HepG2 (cell line): ENCODE measurements around the gene CST5. TPM values are rescaled to one million over a fixed set of nuclear protein-coding genes. Genes with fewer than 3 reads are reported as not detected.
A peak's percentile ranks its signal among the peaks of the same experiment; 100 is the strongest.

Experiments used
- CAMTA2 ChIP-seq: sonication (generic); formaldehyde crosslinking; IDR thresholded peaks from 2 replicates; pipeline ENCODE4 v1.4.0; 2020; ENCODE audit warnings: mild to moderate bottlenecking, missing genetic modification reagents, borderline replicate concordance
- HMG20A ChIP-seq: IDR thresholded peaks from 2 replicates; pipeline ENCODE4 v1.6.1; 2016; ENCODE audit warnings: borderline replicate concordance
- HNRNPL ChIP-seq: fragments of 200-400 bp; formaldehyde crosslinking; IDR thresholded peaks from 2 replicates; pipeline ENCODE4 v1.6.1; 2017; ENCODE audit warnings: mild to moderate bottlenecking, low read depth, low read length
- KAT8 ChIP-seq: IDR thresholded peaks from 2 replicates; pipeline ENCODE4 v1.6.1; 2016; ENCODE audit warnings: missing genetic modification reagents, missing compliant biosample characterization
- MATR3 ChIP-seq: sonication (generic); formaldehyde crosslinking; IDR thresholded peaks from 2 replicates; pipeline ENCODE4 v1.4.0; 2020; ENCODE audit warnings: missing genetic modification reagents
- NCOA2 ChIP-seq: sonication (generic); formaldehyde crosslinking; IDR thresholded peaks from 2 replicates; pipeline ENCODE4 v1.8.0; 2022; ENCODE audit warnings: inconsistent platforms
- NFYC ChIP-seq: IDR thresholded peaks from 2 replicates; pipeline ENCODE4 v1.6.1; 2016; ENCODE audit warnings: missing genetic modification reagents, missing compliant biosample characterization
- NR2F1 ChIP-seq, 2 experiments: fragments of 450-650 bp in 1 of 2; formaldehyde crosslinking in 1 of 2; IDR thresholded peaks; 2 replicates each; pipeline versions ENCODE4 v1.5.0 to v1.6.1; 2016 to 2020; ENCODE audit warnings: mild to moderate bottlenecking in 1 of 2, missing compliant biosample characterization in 1 of 2, missing genetic modification reagents in 1 of 2, moderate library complexity in 1 of 2
- PLRG1 ChIP-seq: fragments of 450-650 bp; conservative IDR thresholded peaks from 2 replicates; pipeline ENCODE4 v1.6.1; 2016
- PTBP1 ChIP-seq: fragments of 200-400 bp; formaldehyde crosslinking; IDR thresholded peaks from 2 replicates; pipeline ENCODE4 v1.6.1; 2018; ENCODE audit warnings: low read length, low read depth; ENCODE audit not compliant: poor library complexity, severe bottlenecking
- RNF2 ChIP-seq: fragments of 450-650 bp; conservative IDR thresholded peaks from 2 replicates; pipeline ENCODE4 v1.6.1; 2016; ENCODE audit warnings: low read depth
- SIX4 ChIP-seq: sonication (generic); formaldehyde crosslinking; IDR thresholded peaks from 2 replicates; pipeline ENCODE4 v1.4.0; 2020; ENCODE audit warnings: missing genetic modification reagents
- YY1 ChIP-seq: IDR thresholded peaks from 2 replicates; pipeline ENCODE4 v1.6.1; 2011; ENCODE audit warnings: low read length, low read depth, moderate library complexity, mild to moderate bottlenecking; ENCODE audit not compliant: insufficient read depth, insufficient replicate concordance
- ZFAT ChIP-seq: sonication (generic); formaldehyde crosslinking; conservative IDR thresholded peaks from 2 replicates; pipeline ENCODE4 v1.8.1; 2023; ENCODE audit warnings: missing genetic modification reagents, inconsistent platforms
- ZNF367 ChIP-seq: sonication (generic); formaldehyde crosslinking; IDR thresholded peaks from 2 replicates; pipeline ENCODE4 v1.4.0; 2020; ENCODE audit warnings: missing genetic modification reagents, borderline replicate concordance
- ZNF382 ChIP-seq: sonication (generic); formaldehyde crosslinking; IDR thresholded peaks from 2 replicates; pipeline ENCODE4 v1.5.0; 2020; ENCODE audit warnings: missing genetic modification reagents, mild to moderate bottlenecking, borderline replicate concordance
- ZNF432 ChIP-seq: sonication (generic); formaldehyde crosslinking; IDR thresholded peaks from 2 replicates; pipeline ENCODE4 v1.5.0; 2020; ENCODE audit warnings: missing genetic modification reagents, mild to moderate bottlenecking, borderline replicate concordance
- ZNF614 ChIP-seq: IDR thresholded peaks from 2 replicates; pipeline ENCODE4 v1.6.1; 2018; ENCODE audit warnings: missing biosample characterization, missing genetic modification reagents, inconsistent platforms, borderline replicate concordance
- ZNF766 ChIP-seq: sonication (generic); formaldehyde crosslinking; IDR thresholded peaks from 2 replicates; pipeline ENCODE4 v1.5.0; 2020; ENCODE audit warnings: missing genetic modification reagents, borderline replicate concordance
- ZNF775 ChIP-seq: sonication (generic); formaldehyde crosslinking; IDR thresholded peaks from 2 replicates; pipeline ENCODE4 v1.4.0; 2020; ENCODE audit warnings: missing genetic modification reagents, mild to moderate bottlenecking, moderate library complexity, borderline replicate concordance
- ZNF780A ChIP-seq: sonication (generic); formaldehyde crosslinking; IDR thresholded peaks from 2 replicates; pipeline ENCODE4 v1.8.0; 2022; ENCODE audit warnings: mild to moderate bottlenecking, missing genetic modification reagents, moderate library complexity
- polyA plus RNA-seq, 8 experiments: library from polyadenylated mRNA; depleted of rRNA in 3 of 8; stranded (reverse) in 7 of 8; unstranded in 1 of 8; fragments of >200 nt; fragmentation: Illumina TruSeq in 4 of 8; extraction: Trizol in 4 of 8; gene quantifications; 2 replicates each; pipeline versions ENCODE4 v1.2.1 to v1.2.3, GENCODE V29; 2011 to 2016; ENCODE audit warnings: low read depth in 4 of 8, missing spikeins in 1 of 8, mixed read lengths in 1 of 8; ENCODE audit not compliant: insufficient read depth in 1 of 8
- total RNA-seq, 5 experiments: library from RNA; depleted of rRNA; stranded (reverse); fragments of >200 nt; fragmentation: Illumina TruSeq; extraction: Trizol; gene quantifications; 2 replicates each; pipeline ENCODE4 v1.2.3, GENCODE V29; 2016; ENCODE audit warnings: low read depth in 1 of 5
- TF ChIP-seq, protein P1 (sequence below): sonication (generic); formaldehyde crosslinking; IDR thresholded peaks from 2 replicates; pipeline ENCODE4 v1.4.0; 2020; ENCODE audit warnings: missing genetic modification reagents; ENCODE audit errors: not compliant biosample characterization
- TF ChIP-seq, protein P2 (sequence below): sonication (generic); formaldehyde crosslinking; IDR thresholded peaks from 2 replicates; pipeline ENCODE4 v1.4.0; 2020; ENCODE audit warnings: missing genetic modification reagents
- TF ChIP-seq, protein P3 (sequence below): sonication (generic); formaldehyde crosslinking; IDR thresholded peaks from 2 replicates; pipeline ENCODE4 v1.5.0; 2020; ENCODE audit warnings: missing genetic modification reagents
- TF ChIP-seq, protein P4 (sequence below): IDR thresholded peaks from 2 replicates; pipeline ENCODE4 v1.6.1; 2016; ENCODE audit warnings: mild to moderate bottlenecking, missing biosample characterization, missing genetic modification reagents

CST5 gene
- total and polyA plus RNA-seq, 2 of the 13 experiments (the other 11 are each of a cell fraction or from before 2014, with no cell fraction given), result 0.16 TPM; not detected in 1

DNA sequence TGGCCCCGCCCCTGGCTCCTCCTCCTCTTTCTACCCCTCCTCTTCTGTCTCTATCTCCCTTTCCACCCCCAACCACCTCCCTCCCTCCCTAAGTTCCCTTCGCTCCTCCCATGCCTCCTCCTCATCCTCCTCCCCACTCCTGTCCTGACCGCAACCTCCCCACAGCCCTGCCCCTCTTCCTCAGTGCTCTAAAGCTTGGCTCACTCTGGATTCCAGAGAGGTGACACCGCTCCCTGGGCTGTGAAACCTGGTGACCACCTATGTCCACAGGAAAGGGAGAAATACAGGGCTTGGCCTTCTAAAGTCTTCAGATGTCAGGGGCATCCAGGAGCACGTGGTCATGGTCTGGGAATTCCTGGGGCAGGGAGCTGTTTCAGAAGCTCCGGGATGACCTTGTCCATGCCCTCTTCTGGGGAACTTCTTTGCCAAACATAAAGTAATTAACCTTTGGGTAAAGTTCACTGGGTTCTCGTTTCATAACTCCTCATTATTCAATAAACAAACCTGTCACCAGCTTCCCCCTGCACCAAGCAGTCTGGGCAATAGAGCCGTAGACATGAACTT lies 345 bp upstream of the CST5 start (continued):
- TF ChIP-seq ZNF432 (CRISPR knock-in tag) (no peak), HMG20A (peak; percentile 44; the same call in 1 of the 2 replicates), ZFAT (no peak), PTBP1 (no peak), RNF2 (peak; percentile 34; the same call in 1 of the 2 replicates), NCOA2 (peak; percentile 68; the same call in 1 of the 2 replicates), HNRNPL (no peak), KAT8 (CRISPR knock-in tag) (no peak), ZNF382 (no peak), SIX4 (CRISPR knock-in tag) (0 out of 2 replicates have a peak, but pooled peaks have one; percentile 40), NFYC (CRISPR knock-in tag) (no peak), ZNF614 (CRISPR knock-in tag) (peak; percentile 43; the same call in 1 of the 2 replicates), YY1 (no peak), ZNF766 (CRISPR knock-in tag) (no peak), MATR3 (no peak), ZNF367 (no peak), ZNF780A (CRISPR knock-in tag) (no peak), PLRG1 (no peak), ZNF775 (CRISPR knock-in tag) (no peak), NR2F1 (CRISPR knock-in tag; IDR thresholded peaks at IDR 0.05) (peak; percentile 76 to 84), CAMTA2 (no peak)
- TF ChIP-seq, protein P1, sequence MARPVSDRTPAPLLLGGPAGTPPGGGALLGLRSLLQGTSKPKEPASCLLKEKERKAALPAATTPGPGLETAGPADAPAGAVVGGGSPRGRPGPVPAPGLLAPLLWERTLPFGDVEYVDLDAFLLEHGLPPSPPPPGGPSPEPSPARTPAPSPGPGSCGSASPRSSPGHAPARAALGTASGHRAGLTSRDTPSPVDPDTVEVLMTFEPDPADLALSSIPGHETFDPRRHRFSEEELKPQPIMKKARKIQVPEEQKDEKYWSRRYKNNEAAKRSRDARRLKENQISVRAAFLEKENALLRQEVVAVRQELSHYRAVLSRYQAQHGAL (CRISPR knock-in tag), result no peak
- TF ChIP-seq, protein P2, sequence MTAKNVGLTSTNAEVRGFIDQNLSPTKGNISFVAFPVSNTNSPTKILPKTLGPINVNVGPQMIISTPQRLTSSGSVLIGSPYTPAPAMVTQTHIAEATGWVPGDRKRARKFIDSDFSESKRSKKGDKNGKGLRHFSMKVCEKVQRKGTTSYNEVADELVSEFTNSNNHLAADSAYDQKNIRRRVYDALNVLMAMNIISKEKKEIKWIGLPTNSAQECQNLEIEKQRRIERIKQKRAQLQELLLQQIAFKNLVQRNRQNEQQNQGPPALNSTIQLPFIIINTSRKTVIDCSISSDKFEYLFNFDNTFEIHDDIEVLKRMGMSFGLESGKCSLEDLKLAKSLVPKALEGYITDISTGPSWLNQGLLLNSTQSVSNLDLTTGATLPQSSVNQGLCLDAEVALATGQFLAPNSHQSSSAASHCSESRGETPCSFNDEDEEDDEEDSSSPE (CRISPR knock-in tag), result 0 out of 2 replicates have a peak, but pooled peaks have one; percentile 12
- TF ChIP-seq, protein P3, sequence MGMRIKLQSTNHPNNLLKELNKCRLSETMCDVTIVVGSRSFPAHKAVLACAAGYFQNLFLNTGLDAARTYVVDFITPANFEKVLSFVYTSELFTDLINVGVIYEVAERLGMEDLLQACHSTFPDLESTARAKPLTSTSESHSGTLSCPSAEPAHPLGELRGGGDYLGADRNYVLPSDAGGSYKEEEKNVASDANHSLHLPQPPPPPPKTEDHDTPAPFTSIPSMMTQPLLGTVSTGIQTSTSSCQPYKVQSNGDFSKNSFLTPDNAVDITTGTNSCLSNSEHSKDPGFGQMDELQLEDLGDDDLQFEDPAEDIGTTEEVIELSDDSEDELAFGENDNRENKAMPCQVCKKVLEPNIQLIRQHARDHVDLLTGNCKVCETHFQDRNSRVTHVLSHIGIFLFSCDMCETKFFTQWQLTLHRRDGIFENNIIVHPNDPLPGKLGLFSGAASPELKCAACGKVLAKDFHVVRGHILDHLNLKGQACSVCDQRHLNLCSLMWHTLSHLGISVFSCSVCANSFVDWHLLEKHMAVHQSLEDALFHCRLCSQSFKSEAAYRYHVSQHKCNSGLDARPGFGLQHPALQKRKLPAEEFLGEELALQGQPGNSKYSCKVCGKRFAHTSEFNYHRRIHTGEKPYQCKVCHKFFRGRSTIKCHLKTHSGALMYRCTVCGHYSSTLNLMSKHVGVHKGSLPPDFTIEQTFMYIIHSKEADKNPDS (CRISPR knock-in tag), result 0 out of 2 replicates have a peak, but pooled peaks have one; percentile 12
- TF ChIP-seq, protein P4, sequence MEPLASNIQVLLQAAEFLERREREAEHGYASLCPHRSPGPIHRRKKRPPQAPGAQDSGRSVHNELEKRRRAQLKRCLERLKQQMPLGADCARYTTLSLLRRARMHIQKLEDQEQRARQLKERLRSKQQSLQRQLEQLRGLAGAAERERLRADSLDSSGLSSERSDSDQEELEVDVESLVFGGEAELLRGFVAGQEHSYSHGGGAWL, result no peak
